IPS-18a (cell line): ENCODE measurements around the gene KREMEN2.
"Not testable (repeated sequence)": the region's sequence is repeated elsewhere in the genome, so short reads cannot be mapped to it uniquely, and the experiment has no call there.

ENCODE experiments used
- H3K27ac ChIP-seq: one replicate; pipeline ENCODE4 v1.5.1; 2013; ENCODE audit warnings: low read length
- H3K27me3 ChIP-seq: one replicate; pipeline ENCODE4 v1.6.1; 2013; ENCODE audit warnings: mild to moderate bottlenecking, low read length; ENCODE audit not compliant: control insufficient read depth, insufficient read depth
- H3K36me3 ChIP-seq: one replicate; pipeline ENCODE4 v1.6.1; 2013; ENCODE audit warnings: low read depth, low read length; ENCODE audit not compliant: control insufficient read depth
- H3K4me1 ChIP-seq: one replicate; pipeline ENCODE4 v1.6.1; 2013; ENCODE audit warnings: low read depth, low read length; ENCODE audit not compliant: control insufficient read depth
- H3K4me3 ChIP-seq: one replicate; pipeline ENCODE4 v1.5.1; 2013; ENCODE audit warnings: low read length
- H3K9ac ChIP-seq: one replicate; pipeline ENCODE4 v1.6.1; 2013; ENCODE audit warnings: mild to moderate bottlenecking, low read length, moderate library complexity
- H3K9me3 ChIP-seq: one replicate; pipeline ENCODE4 v1.6.1; 2013; ENCODE audit warnings: low read depth, low read length; ENCODE audit not compliant: control insufficient read depth

KREMEN2 gene

GRCh38 chr16:2943716-2944115 is 20.4 kb upstream of the KREMEN2 start:
- not testable (repeated sequence) for H3K4me3 ChIP-seq, H3K4me1 ChIP-seq, H3K36me3 ChIP-seq, H3K27me3 ChIP-seq, H3K9ac ChIP-seq, H3K27ac ChIP-seq, H3K9me3 ChIP-seq

- H3K27ac ChIP-seq: no peak overlapping the region
- no peak overlapping the region for H3K9ac ChIP-seq
- no peaks in the 10 kb centered on the region for H3K27me3 ChIP-seq
- H3K4me3 ChIP-seq: no peak overlapping the region
- no peaks in the 10 kb centered on the region for H3K4me1 ChIP-seq
- H3K9me3 ChIP-seq: no peaks in the 10 kb centered on the region
- no peaks in the 10 kb centered on the region for H3K36me3 ChIP-seq
Observed at GRCh38 chr16:2946649-2947048, 17.4 kb upstream of the KREMEN2 start.

GRCh38 chr16:2948807-2949704 is 15.0 kb upstream of the KREMEN2 start:
- H3K4me3 ChIP-seq: no peak overlapping the region
- no peaks in the 10 kb centered on the region for H3K4me1 ChIP-seq
- H3K36me3 ChIP-seq: no peaks in the 10 kb centered on the region
- H3K27ac ChIP-seq: no peak overlapping the region
- H3K9ac ChIP-seq: no peak overlapping the region
- H3K9me3 ChIP-seq: no peaks in the 10 kb centered on the region
- no peaks in the 10 kb centered on the region for H3K27me3 ChIP-seq

GRCh38 chr16:2949705-2950352 is 14.2 kb upstream of the KREMEN2 start:
- Histone ChIP-seq H3K4me3 (no peak overlapping the region), H3K9me3 (no peaks in the 10 kb centered on the region), H3K9ac (no peak overlapping the region), H3K36me3 (no peaks in the 10 kb centered on the region), H3K4me1 (no peaks in the 10 kb centered on the region), H3K27me3 (no peaks in the 10 kb centered on the region), H3K27ac (no peak overlapping the region)

- Histone ChIP-seq H3K27ac (no peak overlapping the region), H3K4me1 (no peaks in the 10 kb centered on the region), H3K36me3 (no peaks in the 10 kb centered on the region), H3K9ac (no peak overlapping the region), H3K27me3 (no peaks in the 10 kb centered on the region), H3K9me3 (no peaks in the 10 kb centered on the region), H3K4me3 (no peak overlapping the region)
Observed at GRCh38 chr16:2950353-2950724, 13.7 kb upstream of the KREMEN2 start.

GRCh38 chr16:2950773-2951172 is 13.3 kb upstream of the KREMEN2 start:
- no peaks in the 10 kb centered on the region for H3K36me3 ChIP-seq
- no peak overlapping the region for H3K4me3 ChIP-seq
- no peaks in the 10 kb centered on the region for H3K27me3 ChIP-seq
- H3K27ac ChIP-seq: no peak overlapping the region
- no peaks in the 10 kb centered on the region for H3K9me3 ChIP-seq
- H3K9ac ChIP-seq: no peak overlapping the region
- H3K4me1 ChIP-seq: peaks cover under 1% of the 10 kb centered on the region

- no peaks in the 10 kb centered on the region for H3K36me3 ChIP-seq
- no peak overlapping the region for H3K9ac ChIP-seq
- H3K9me3 ChIP-seq: no peaks in the 10 kb centered on the region
- H3K27ac ChIP-seq: no peak overlapping the region
- no peak overlapping the region for H3K4me3 ChIP-seq
- H3K27me3 ChIP-seq: no peaks in the 10 kb centered on the region
- H3K4me1 ChIP-seq: peaks cover 9% of the 10 kb centered on the region
Observed at GRCh38 chr16:2952679-2953078, 11.4 kb upstream of the KREMEN2 start.

- Histone ChIP-seq H3K4me1 (peaks cover 9% of the 10 kb centered on the region), H3K9ac (no peak overlapping the region), H3K27me3 (no peaks in the 10 kb centered on the region), H3K36me3 (no peaks in the 10 kb centered on the region), H3K4me3 (no peak overlapping the region), H3K9me3 (no peaks in the 10 kb centered on the region), H3K27ac (no peak overlapping the region)
Observed at GRCh38 chr16:2953706-2954627, 10.1 kb upstream of the KREMEN2 start.

- Histone ChIP-seq H3K4me1 (peaks cover 9% of the 10 kb centered on the region), H3K4me3 (no peak overlapping the region), H3K9ac (no peak overlapping the region), H3K36me3 (no peaks in the 10 kb centered on the region), H3K27me3 (no peaks in the 10 kb centered on the region), H3K27ac (no peak overlapping the region), H3K9me3 (no peaks in the 10 kb centered on the region)
Observed at GRCh38 chr16:2954656-2955381, 9.3 kb upstream of the KREMEN2 start.

- H3K36me3 ChIP-seq: no peaks in the 10 kb centered on the region
- H3K4me3 ChIP-seq: no peak overlapping the region
- H3K27ac ChIP-seq: no peak overlapping the region
- H3K4me1 ChIP-seq: peaks cover 9% of the 10 kb centered on the region
- no peaks in the 10 kb centered on the region for H3K9me3 ChIP-seq
- H3K27me3 ChIP-seq: no peaks in the 10 kb centered on the region
- no peak overlapping the region for H3K9ac ChIP-seq
Observed at GRCh38 chr16:2955438-2955778, 8.7 kb upstream of the KREMEN2 start.
